PFSK-1 (cell line): ENCODE measurements around the gene CYP2F1.

Experiments
- FOXP2 ChIP-seq: optimal IDR thresholded peaks from 2 replicates; pipeline ENCODE3; 2011; ENCODE audit warnings: borderline replicate concordance, control low read depth, inconsistent platforms; ENCODE audit not compliant: insufficient read depth; ENCODE audit errors: extremely low read length, extremely low read depth
- POLR2AphosphoS5 ChIP-seq: IDR thresholded peaks from 2 replicates; pipeline ENCODE4 v1.6.1; 2012; ENCODE audit warnings: low read depth, mild to moderate bottlenecking, control low read depth, low read length, moderate library complexity
- SIN3A ChIP-seq: IDR thresholded peaks from 2 replicates; pipeline ENCODE4 v1.6.1; 2012; ENCODE audit warnings: mild to moderate bottlenecking, low read length, moderate library complexity, borderline replicate concordance; ENCODE audit not compliant: insufficient read depth
- TAF1 ChIP-seq: IDR thresholded peaks from 2 replicates; pipeline ENCODE4 v1.6.1; 2012; ENCODE audit warnings: low read length, control low read depth, borderline replicate concordance; ENCODE audit not compliant: insufficient read depth
- TF ChIP-seq, protein P1 (sequence below), 2 experiments: IDR thresholded peaks; 2 replicates each; pipeline versions ENCODE4 v1.6.1 to v1.8.0; 2011 to 2012; ENCODE audit warnings: low read depth in 2 of 2, low read length in 2 of 2, control low read depth in 1 of 2, inconsistent platforms in 1 of 2, mild to moderate bottlenecking in 1 of 2, moderate library complexity in 1 of 2; ENCODE audit not compliant: insufficient read depth in 1 of 2

The CYP2F1 gene

GRCh38 chr19:41098762-41099161 lies 15.5 kb upstream of the CYP2F1 start:
- TF ChIP-seq TAF1 (no peak), POLR2AphosphoS5 (no peak), SIN3A (no peak), FOXP2 (no peak)
- TF ChIP-seq, protein P1, sequence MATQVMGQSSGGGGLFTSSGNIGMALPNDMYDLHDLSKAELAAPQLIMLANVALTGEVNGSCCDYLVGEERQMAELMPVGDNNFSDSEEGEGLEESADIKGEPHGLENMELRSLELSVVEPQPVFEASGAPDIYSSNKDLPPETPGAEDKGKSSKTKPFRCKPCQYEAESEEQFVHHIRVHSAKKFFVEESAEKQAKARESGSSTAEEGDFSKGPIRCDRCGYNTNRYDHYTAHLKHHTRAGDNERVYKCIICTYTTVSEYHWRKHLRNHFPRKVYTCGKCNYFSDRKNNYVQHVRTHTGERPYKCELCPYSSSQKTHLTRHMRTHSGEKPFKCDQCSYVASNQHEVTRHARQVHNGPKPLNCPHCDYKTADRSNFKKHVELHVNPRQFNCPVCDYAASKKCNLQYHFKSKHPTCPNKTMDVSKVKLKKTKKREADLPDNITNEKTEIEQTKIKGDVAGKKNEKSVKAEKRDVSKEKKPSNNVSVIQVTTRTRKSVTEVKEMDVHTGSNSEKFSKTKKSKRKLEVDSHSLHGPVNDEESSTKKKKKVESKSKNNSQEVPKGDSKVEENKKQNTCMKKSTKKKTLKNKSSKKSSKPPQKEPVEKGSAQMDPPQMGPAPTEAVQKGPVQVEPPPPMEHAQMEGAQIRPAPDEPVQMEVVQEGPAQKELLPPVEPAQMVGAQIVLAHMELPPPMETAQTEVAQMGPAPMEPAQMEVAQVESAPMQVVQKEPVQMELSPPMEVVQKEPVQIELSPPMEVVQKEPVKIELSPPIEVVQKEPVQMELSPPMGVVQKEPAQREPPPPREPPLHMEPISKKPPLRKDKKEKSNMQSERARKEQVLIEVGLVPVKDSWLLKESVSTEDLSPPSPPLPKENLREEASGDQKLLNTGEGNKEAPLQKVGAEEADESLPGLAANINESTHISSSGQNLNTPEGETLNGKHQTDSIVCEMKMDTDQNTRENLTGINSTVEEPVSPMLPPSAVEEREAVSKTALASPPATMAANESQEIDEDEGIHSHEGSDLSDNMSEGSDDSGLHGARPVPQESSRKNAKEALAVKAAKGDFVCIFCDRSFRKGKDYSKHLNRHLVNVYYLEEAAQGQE (IDR thresholded peaks at IDR 0.05; ENCODE audit: insufficient read depth in 1 of 2, low read depth in 2 of 2, low read length in 2 of 2): no peak

DNA sequence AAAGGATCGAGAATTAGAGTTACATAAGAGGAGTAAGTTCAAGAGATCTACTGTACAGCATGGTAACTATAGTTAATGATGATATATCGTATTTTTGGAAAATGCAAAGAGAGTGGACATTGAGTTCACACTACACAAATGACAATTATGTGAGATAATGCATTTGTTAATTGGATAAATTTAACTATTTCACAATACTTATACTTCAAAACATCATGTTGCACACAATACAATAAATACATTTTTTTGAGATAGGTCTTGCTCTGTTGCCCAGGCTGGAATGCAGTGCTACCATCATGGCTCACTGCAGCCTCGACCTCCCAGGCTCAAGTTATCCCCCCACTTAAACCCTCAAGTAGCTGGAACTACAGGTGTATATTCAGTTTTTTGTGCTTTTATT lies 8.1 kb upstream of the CYP2F1 start:
- TF ChIP-seq TAF1 (no peak), SIN3A (no peak)

DNA sequence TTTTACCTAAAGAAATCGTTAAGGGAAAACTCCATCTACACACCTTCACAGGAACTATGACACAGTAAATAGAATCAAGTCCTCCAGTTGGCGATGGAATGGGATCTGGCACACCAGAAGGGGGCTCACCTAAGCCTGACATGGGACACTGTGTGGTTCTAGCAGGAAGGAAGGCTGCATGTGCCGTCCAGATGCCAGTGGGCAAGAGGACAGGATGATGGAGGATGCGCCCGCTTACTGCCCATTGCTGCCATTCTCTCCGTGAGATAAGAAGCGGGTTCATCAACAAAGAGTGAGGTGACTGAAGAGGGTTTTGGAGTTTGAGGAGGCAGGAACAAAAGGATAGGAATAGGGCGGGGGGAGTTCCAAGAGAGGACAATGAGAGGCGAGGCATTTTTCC lies 2.9 kb upstream of the CYP2F1 start:
- TF ChIP-seq TAF1 (no peak), FOXP2 (no peak), POLR2AphosphoS5 (no peak), SIN3A (no peak)
- TF ChIP-seq, protein P1 (IDR thresholded peaks at IDR 0.05; ENCODE audit: insufficient read depth in 1 of 2, low read depth in 2 of 2, low read length in 2 of 2): no peak

GRCh38 chr19:41111750-41112295 lies 2.4 kb upstream of the CYP2F1 start:
- TF ChIP-seq, protein P1 (IDR thresholded peaks at IDR 0.05; ENCODE audit: insufficient read depth in 1 of 2, low read depth in 2 of 2, low read length in 2 of 2): no peak
- TF ChIP-seq SIN3A (no peak), TAF1 (no peak), FOXP2 (no peak), POLR2AphosphoS5 (no peak)

DNA sequence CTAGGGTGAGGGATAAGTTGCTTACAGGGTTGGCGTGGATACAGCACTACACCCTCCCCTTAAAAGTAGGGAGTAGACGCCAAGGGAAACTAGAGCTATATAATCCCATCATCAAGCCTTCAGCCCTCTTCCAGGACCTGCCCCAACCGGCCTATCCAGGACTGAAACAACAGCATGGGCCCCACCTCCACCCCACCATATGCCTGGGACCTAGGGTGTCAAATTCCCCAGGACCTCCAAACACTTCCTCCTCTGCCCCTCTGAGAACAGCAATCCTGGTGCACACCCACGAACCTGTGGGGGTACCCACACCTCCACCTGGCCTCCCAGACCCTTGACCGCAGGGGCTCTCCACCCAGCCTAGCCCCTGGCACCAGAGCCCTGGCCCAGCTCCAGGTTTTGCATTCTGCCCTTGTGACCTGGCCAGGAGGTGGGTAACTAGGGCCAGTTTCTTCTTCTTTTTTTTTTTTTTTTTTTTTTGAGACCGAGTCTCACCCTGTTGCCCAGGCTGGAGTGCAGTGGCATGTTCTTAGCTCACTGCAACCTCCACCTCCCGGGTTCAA lies 1.4 kb upstream of the CYP2F1 start:
- TF ChIP-seq, protein P1 (IDR thresholded peaks at IDR 0.05; ENCODE audit: insufficient read depth in 1 of 2, low read depth in 2 of 2, low read length in 2 of 2): no peak
- no peak for TF ChIP-seq TAF1
- no peak for TF ChIP-seq POLR2AphosphoS5
- no peak for TF ChIP-seq SIN3A
- TF ChIP-seq FOXP2: no peak
